Activated T-helper 2 cell treated with anti-CD3 and anti-CD28 coated beads, Interferon-gamma antibody, Interleukin-2, Interleukin-4, amounts not matched to agents 10 μg/mL and 5 μg/mL and 100 μg/mL, durations not matched to agents 14 hours and 24 hours and 36 hours (primary cell): ENCODE results near the gene CCDC117. TPM values are rescaled to one million over a fixed set of nuclear protein-coding genes. Genes with fewer than 3 reads are reported as not detected.
A peak's percentile ranks its signal among the peaks of the same experiment; 100 is the strongest.
"Not testable (repeated sequence)": the region's sequence is repeated elsewhere in the genome, so short reads cannot be mapped to it uniquely, and the experiment has no call there.

Experiments
- DNase-seq: peaks from one replicate; pipeline ENCODE4 v3.0.0; 2021; ENCODE audit warnings: low spot score
- H3K27ac Mint-ChIP-seq: one replicate; pipeline ENCODE4 v1.8.0; 2021; ENCODE audit warnings: mixed read lengths
- H3K27me3 Mint-ChIP-seq: one replicate; pipeline ENCODE4 v1.8.0; 2021; ENCODE audit warnings: low read depth, mixed read lengths
- H3K36me3 Mint-ChIP-seq: one replicate; pipeline ENCODE4 v1.8.0; 2021; ENCODE audit warnings: low read depth, mixed read lengths
- H3K4me1 Mint-ChIP-seq: one replicate; pipeline ENCODE4 v1.8.0; 2021; ENCODE audit warnings: low read depth, mixed read lengths
- H3K4me3 Mint-ChIP-seq: one replicate; pipeline ENCODE4 v1.8.0; 2021; ENCODE audit warnings: low read depth, mild to moderate bottlenecking, moderate library complexity, mixed read lengths
- H3K9me3 Mint-ChIP-seq: one replicate; pipeline ENCODE4 v1.8.0; 2021; ENCODE audit warnings: mixed read lengths
- intact Hi-C: fragments of 100-400 bp; cut with micrococcal nuclease; formaldehyde crosslinking; loops from one replicate; pipeline ENCODE4 v1.15.1; 2023
- total RNA-seq: library from RNA; stranded (reverse); gene quantifications from 2 replicates; pipeline ENCODE4 v1.2.3, GENCODE V29; 2022

The CCDC117 gene
- total RNA-seq, 1 donor from 2014 or later, result 33.9 TPM

- Mint-ChIP-seq H3K36me3 (peaks cover 71% of the 10 kb centered on the region), H3K4me1 (peaks cover 43% of the 10 kb centered on the region), H3K4me3 (peak overlapping the region; percentile 99), H3K27ac (peak overlapping the region; percentile 97), H3K27me3 (no peaks in the 10 kb centered on the region), H3K9me3 (no peaks in the 10 kb centered on the region)
- intact Hi-C loops, result loop anchor here (1.0 to 5.0 kb wide), 5 partner anchors 12 to 468 kb away; partner anchors contain the start of genes CHEK2, EWSR1 and RHBDD3
- no peak for DNase-seq
Observed at GRCh38 chr22:28799606-28800307, 27.3 kb downstream of the CCDC117 start.

GRCh38 chr22:28800308-28801041 is 28.0 kb downstream of the CCDC117 start, which contains the start of gene XBP1:
Gene XBP1, minus strand, starts transcription at chr22:28800569.
- no peaks in the 10 kb centered on the region for H3K27me3 Mint-ChIP-seq
- H3K4me3 Mint-ChIP-seq, result peak within 1 kb of the TSS; percentile 99
- peak within 1 kb of the TSS; percentile 97 for H3K27ac Mint-ChIP-seq
- no peaks in the 10 kb centered on the region for H3K9me3 Mint-ChIP-seq
- DNase-seq, result peak; percentile 91
- H3K4me1 Mint-ChIP-seq, result peaks cover 37% of the 10 kb centered on the region
- H3K36me3 Mint-ChIP-seq, result peaks cover 65% of the 10 kb centered on the region
- intact Hi-C loops, result no loop called here

GRCh38 chr22:28801845-28802594 is 29.5 kb downstream of the CCDC117 start:
- Mint-ChIP-seq H3K4me3 (peak overlapping the region; percentile 82), H3K27ac (peak overlapping the region; percentile 83), H3K9me3 (no peaks in the 10 kb centered on the region), H3K36me3 (peaks cover 62% of the 10 kb centered on the region), H3K27me3 (no peaks in the 10 kb centered on the region), H3K4me1 (peaks cover 25% of the 10 kb centered on the region)
- intact Hi-C loops, result no loop called here
- no peak for DNase-seq

- intact Hi-C loops, result no loop called here
- no peak for DNase-seq
- peak overlapping the region; percentile 82 for H3K4me3 Mint-ChIP-seq
- peak overlapping the region; percentile 83 for H3K27ac Mint-ChIP-seq
- no peaks in the 10 kb centered on the region for H3K27me3 Mint-ChIP-seq
- H3K9me3 Mint-ChIP-seq, result no peaks in the 10 kb centered on the region
- peaks cover 23% of the 10 kb centered on the region for H3K4me1 Mint-ChIP-seq
- peaks cover 57% of the 10 kb centered on the region for H3K36me3 Mint-ChIP-seq
Observed at GRCh38 chr22:28802595-28803123, 30.2 kb downstream of the CCDC117 start.

- H3K4me3 Mint-ChIP-seq, H3K27me3 Mint-ChIP-seq, DNase-seq, H3K9me3 Mint-ChIP-seq, intact Hi-C loops, H3K27ac Mint-ChIP-seq: not testable (repeated sequence)
- Mint-ChIP-seq H3K36me3 (peaks cover 52% of the 10 kb centered on the region), H3K4me1 (peaks cover 36% of the 10 kb centered on the region)
Observed at GRCh38 chr22:28805426-28805825, 32.9 kb downstream of the CCDC117 start.

- Mint-ChIP-seq H3K9me3 (no peaks in the 10 kb centered on the region), H3K36me3 (peaks cover 46% of the 10 kb centered on the region), H3K4me1 (peaks cover 54% of the 10 kb centered on the region), H3K27ac (peak overlapping the region; percentile 38), H3K4me3 (peak overlapping the region; percentile 2), H3K27me3 (no peaks in the 10 kb centered on the region)
- intact Hi-C loops, result no loop called here
- no peak for DNase-seq
Observed at GRCh38 chr22:28808716-28809355, 36.3 kb downstream of the CCDC117 start.

GRCh38 chr22:28810821-28811491 is 38.5 kb downstream of the CCDC117 start:
- Mint-ChIP-seq H3K4me3 (peak overlapping the region; percentile 59), H3K27me3 (no peaks in the 10 kb centered on the region), H3K36me3 (peaks cover 54% of the 10 kb centered on the region), H3K9me3 (no peaks in the 10 kb centered on the region), H3K27ac (peak overlapping the region; percentile 82), H3K4me1 (peaks cover 69% of the 10 kb centered on the region)
- peak; percentile 50 for DNase-seq
- intact Hi-C loops, result loop anchor here (1.0 to 5.0 kb wide), 3 partner anchors 12 to 96 kb away; partner anchors contain the start of gene CCDC117

- Mint-ChIP-seq H3K4me1 (peaks cover 71% of the 10 kb centered on the region), H3K27me3 (no peaks in the 10 kb centered on the region), H3K9me3 (no peaks in the 10 kb centered on the region), H3K4me3 (peak overlapping the region; percentile 59), H3K36me3 (peaks cover 49% of the 10 kb centered on the region), H3K27ac (peak overlapping the region; percentile 71)
- no peak for DNase-seq
- intact Hi-C loops, result loop anchor here (5.0 kb wide), 1 partner anchor 95 kb away; no protein-coding TSS in a partner anchor
Observed at GRCh38 chr22:28812516-28812915, 40.0 kb downstream of the CCDC117 start.

- Mint-ChIP-seq H3K27me3 (no peaks in the 10 kb centered on the region), H3K27ac (peak overlapping the region; percentile 18)
- intact Hi-C loops, result loop anchor here (5.0 kb wide), 1 partner anchor 93 kb away; no protein-coding TSS in a partner anchor
Observed at GRCh38 chr22:28813772-28814518, 41.5 kb downstream of the CCDC117 start.

GRCh38 chr22:28815111-28815510 is 42.6 kb downstream of the CCDC117 start:
- Mint-ChIP-seq H3K4me1 (peaks cover 77% of the 10 kb centered on the region), H3K27ac (peak overlapping the region; percentile 40), H3K4me3 (no peak overlapping the region), H3K9me3 (no peaks in the 10 kb centered on the region), H3K27me3 (no peaks in the 10 kb centered on the region), H3K36me3 (peaks cover 35% of the 10 kb centered on the region)
- DNase-seq, result no peak
- intact Hi-C loops, result no loop called here

More at GRCh38 chr22:28813772-28814518, 41.5 kb downstream of the CCDC117 start:
- Mint-ChIP-seq H3K4me3 (no peak overlapping the region), H3K9me3 (no peaks in the 10 kb centered on the region), H3K4me1 (peaks cover 79% of the 10 kb centered on the region), H3K36me3 (peaks cover 40% of the 10 kb centered on the region)
- DNase-seq, result no peak

- DNase-seq, result no peak
- Mint-ChIP-seq H3K27me3 (no peaks in the 10 kb centered on the region), H3K27ac (no peak overlapping the region), H3K36me3 (peaks cover 32% of the 10 kb centered on the region), H3K4me1 (peaks cover 71% of the 10 kb centered on the region), H3K9me3 (no peaks in the 10 kb centered on the region), H3K4me3 (no peak overlapping the region)
- intact Hi-C loops, result no loop called here
Observed at GRCh38 chr22:28815729-28816128, 43.2 kb downstream of the CCDC117 start.
